HS-27A (cell line): ENCODE results near the gene DENND1A.

Experiments
- DNase-seq: peaks from one replicate; pipeline ENCODE4 v3.0.0-alpha.2; 2012; ENCODE audit warnings: low read depth, missing footprints

The DENND1A gene

DNA sequence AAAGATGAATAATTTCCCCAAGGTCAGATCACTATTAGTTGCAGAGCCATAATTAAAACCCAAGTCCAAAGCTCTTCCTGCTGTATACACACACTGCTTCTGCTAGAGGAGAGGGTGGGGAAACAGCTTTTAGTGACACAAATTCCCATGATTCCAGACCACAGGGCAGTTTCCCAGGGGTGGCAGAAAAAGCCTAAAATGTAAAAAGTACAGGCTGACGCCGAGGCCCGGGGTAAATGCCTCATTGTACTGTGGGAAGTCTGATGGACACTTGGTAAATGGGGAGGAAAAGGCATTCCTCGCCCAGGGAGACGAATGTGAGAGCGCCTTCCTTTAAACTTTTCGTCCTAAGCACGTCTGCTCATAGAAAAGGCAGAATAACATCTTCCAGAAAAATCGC, 65.7 kb downstream of the DENND1A start:
- DNase-seq = no peak

DNA sequence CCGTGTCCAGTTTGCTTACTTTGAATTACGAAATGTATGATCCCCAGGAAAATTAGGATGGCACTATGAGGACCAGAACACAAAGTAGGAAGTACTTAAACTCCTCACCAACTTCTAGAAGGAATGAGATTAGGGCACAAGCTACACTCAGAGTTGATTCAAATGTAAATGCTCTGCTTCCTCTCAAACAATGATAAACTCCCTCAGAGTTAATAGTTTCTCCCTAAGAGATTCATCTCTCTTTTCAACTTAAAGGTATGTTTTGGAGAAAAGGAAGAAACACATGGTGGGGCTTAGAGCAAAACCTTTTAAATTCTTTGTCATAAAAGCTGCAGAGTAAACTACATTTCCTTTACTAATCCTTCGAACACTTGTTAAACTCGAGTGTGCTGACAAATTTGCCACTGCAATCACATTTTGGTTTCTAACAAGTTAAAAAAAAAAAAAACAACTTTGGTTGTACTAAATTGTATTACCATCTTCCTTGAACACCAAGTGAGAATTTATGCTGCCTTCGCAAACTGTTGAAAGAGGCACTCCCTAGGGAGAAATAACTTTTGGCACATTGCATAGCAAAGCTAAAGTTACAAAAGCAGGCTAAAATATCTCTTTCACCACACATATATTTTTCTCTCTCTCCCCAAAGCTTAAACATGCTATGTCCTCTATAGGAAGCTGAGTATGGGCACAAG, 66.6 kb downstream of the DENND1A start:
- DNase-seq = no peak

GRCh38 chr9:123861756-123862120, 68.2 kb downstream of the DENND1A start:
- no peak for DNase-seq

GRCh38 chr9:123861086-123861755, 68.7 kb downstream of the DENND1A start:
- DNase-seq = no peak

- no peak for DNase-seq
Observed at GRCh38 chr9:123860603-123861002, 69.3 kb downstream of the DENND1A start.

- no peak for DNase-seq
Observed at GRCh38 chr9:123852403-123852802, 77.5 kb downstream of the DENND1A start.

DNA sequence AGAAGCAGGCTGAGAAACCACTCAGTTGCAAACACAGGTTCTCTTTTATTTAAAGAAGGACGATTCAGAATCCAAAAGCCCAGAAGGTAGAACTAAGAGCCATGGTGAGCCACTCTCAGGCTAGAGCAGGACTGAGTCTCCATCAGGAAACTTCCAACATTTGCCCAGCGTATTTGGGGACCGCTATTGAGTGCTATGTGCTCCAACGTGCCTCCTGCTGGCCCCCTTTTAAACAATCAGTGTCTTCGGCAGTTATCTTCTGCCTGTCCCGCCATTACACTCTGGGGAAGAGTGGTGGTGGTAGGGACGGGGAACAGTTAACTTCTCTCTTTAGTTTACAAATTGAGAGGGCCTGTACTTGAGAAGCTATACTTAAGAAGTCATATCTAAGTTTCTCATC, 78.1 kb downstream of the DENND1A start:
- no peak for DNase-seq

DNA sequence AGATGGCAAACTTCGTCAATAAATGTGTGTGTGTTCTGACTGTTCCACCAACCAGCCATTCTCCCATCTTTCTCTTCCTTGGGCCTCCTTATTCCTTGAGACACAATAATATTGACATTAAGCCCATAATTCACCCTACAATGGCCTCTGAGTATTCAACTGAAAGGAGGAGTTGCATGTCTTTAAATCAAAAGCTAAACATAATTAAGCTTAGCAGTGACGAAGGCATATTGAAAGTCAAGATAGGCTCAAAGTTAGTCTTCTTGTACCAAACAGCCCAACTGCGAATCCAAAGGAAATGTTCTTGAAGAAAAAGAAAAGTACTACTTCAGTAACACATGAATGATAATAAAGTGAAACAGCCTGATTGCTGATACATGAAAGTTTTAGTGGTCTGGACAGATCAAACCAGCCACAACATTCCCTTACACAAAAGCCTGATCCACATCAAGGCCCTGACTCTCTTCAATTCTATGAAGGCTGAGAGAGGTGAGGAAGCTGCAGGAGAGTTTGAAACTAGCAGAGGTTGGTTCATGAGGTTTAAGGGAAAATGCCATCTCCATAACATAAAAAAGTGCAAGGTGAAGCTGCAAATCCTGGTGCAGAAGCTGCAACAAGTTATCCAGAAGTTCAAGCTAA, 81.4 kb downstream of the DENND1A start:
- no peak for DNase-seq

DNA sequence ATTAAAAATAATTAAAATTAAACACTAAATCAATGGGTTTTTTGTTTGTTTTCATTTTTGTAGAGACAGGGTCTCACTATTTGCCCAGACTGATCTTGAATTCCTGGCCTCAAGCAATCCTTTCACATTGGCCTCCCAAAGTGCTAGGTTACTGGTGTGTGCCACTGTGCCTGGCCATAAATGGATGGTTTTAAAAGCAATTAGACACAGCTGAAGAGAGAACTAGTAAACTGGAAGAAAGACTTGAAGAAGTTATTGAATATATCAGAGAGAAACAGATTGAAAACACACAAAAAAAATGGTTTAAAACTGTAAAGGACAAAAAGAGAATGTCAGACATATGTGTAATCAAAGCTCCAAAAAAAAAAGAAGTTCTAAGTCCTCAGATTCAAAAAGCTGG, 83.0 kb downstream of the DENND1A start:
- no peak for DNase-seq

DNA sequence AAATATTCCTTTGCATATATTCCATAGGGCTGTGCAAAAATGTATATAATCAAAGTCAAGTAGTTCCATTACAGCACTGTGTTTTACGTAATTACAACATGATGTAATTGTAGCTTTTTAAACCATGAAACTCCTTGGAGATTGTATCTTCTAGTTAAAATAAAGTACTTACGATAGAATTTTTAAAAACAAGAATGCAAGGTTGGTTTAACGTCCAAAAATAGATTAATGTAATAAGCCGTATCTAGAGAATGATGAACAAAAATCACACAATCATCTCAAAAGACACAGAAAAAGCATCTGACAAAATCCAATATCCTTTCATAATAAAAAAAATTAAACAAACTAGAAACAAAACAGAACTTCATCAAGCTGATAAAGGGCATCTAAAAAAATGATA, 86.2 kb downstream of the DENND1A start:
- DNase-seq = no peak

DNA sequence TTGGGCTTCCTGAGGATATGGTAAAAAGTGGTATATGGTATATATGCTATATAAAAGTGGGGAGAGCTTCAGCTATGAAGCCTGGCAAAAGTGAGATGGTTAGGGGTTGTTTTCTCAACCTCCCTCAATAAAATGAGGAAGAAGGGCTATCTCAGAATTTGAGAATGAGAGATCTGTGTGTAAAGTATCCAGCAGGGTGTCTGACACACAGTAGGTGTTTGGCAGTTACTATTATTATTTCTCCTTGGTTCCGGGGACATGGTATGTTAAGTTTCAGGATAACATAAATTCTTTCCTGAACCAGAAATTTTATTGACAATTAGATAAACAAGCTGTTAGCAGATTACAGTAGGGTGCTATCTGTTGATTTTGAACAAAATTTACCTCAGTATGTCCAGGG, 94.1 kb downstream of the DENND1A start:
- DNase-seq = no peak

- no peak for DNase-seq
Observed at GRCh38 chr9:123834889-123835562, 94.9 kb downstream of the DENND1A start.

DNA sequence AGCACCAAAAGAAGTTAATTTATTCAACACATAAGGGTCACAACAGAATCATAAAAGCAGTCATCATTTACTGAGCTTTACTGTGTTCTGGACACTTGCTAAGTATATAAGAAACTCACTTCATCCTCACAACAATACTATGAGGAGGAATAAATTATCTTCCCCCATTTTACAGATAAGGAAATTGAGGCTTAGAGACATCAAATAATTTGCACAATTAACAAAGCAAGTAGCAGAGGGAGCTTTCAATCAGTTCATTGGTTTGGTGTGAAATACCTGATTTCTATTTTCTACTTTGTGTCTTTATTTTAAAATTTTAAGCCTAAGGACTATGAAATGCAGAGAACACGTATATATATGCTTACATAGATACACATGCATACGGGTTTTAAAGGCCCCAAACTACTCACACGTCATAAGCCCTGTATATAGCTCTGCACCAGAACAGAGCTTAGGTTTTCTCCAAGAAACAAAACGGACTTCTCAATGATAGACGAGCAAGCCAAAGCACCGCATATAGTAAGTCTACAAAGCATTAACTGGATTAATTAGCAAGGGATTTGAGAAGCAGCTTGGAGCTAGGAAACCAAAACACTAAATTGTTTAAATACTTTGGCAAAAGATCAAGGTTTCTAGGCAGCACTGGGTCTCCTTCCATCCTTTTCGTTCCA, 95.6 kb downstream of the DENND1A start:
- DNase-seq = no peak

DNA sequence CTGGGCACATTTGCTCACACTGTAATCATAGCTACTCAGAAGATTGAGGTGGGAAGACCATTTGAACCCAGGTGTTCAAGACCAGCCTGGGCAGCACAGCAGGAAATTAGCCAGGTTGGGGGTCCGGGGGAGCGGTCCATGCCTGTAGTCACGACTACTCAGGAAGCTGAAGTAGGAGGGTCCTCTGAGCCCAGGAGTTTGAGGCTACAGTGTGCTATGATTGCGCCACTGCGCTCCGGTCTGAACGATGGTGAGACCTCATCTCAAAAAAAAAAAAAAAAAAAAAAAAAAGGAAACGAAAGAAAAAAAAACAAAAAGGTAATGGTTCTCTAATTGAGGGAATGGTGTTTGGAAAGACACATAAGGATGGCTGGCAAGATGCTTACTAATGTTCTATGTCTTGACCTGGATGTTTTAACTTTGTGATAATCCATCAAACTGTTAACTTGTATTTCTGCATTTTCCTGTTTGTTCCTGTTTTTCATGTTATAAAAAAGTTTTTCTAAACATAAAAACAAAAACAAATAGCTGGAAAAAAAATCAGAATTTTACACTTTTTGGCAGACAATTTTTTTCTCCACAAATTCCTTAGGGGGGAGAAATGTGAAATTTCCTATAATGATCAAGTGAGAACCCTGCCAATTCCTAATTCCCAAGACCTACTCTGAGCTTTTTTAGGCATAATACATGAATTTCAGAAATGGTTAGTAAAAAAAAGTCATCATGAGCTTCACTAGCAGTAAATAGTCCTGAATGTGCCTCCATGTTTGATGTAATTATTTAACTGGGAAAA, 96.9 kb downstream of the DENND1A start:
- no peak for DNase-seq

DNA sequence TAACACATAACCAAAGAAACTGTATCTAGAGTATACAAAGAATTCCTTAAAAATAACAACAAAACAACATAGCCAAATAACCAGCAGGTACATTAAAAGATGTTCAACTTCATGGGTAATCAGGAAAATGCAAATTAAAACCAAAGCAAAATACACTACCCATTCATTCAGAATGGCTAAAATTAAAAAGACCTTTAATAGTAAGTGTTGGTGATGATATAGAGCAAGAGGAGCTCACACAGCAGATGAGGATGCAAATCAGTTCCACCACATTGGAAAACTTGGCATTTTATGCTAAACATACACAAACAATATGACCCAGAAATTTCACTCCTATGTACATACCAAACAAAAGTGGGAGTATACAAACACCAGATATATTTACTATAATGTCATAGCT, 97.8 kb downstream of the DENND1A start:
- DNase-seq = no peak

GRCh38 chr9:123828449-123828848, 101.5 kb downstream of the DENND1A start:
- no peak for DNase-seq

- no peak for DNase-seq
Observed at GRCh38 chr9:123825342-123826060, 104.4 kb downstream of the DENND1A start.

DNA sequence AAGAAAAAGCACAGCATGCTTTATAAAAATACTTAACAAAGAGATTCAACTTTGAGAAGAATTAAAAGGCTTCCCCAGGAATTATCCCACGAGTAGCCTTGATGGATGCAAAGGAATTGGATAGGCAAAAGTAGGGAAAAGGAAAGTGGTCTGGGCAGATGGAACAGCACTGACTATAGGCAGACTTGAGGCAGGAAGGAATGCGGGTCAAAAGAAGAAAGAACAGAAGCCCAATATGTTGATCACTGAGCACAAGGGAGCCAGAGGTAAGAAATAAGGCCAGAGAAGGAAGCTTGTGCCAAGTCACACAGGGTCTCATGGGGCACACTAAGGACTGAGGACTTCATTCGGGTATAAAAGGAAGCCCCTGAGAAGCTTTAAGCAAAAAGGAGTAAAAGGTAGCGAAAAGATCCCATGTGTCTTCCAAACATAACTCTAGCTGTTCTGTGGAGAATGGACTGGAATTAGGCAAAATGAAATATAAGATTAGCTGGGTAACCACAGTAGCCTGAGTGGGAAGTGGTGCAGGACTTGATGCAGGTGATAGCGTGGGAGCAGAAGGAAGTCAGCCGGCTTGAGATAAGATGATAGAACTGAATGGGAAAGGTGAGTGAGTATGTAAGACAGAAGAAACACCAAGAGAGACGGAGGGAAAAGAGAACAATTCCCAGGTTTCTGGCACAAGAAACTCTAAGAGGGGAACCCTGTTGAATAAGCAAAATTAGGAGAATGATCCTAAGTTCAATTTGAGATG, 106.6 kb downstream of the DENND1A start:
- DNase-seq = no peak

- DNase-seq = no peak
Observed at GRCh38 chr9:123821619-123822018, 108.3 kb downstream of the DENND1A start.

DNA sequence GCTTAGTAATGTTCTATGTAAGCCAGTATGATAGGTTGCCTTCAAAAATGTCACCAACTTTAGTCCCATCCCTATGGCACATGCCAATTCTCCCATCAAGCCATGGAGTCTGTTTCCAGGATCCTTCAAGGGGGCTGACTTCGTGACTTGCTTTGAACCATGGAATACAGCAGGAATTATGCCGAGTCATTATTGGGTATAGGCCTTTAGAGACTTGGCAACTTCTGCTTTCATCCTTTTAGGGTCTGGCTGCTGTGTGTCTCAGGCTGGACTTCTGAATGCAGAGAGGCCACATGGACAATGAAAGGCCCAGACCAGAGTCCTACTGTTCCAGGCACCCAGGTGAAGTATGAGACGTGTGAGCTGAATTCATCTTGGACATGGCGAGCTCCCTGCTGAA, 109.8 kb downstream of the DENND1A start:
- DNase-seq = no peak
